A549 (cell line): ENCODE results near the gene RPLP2. TPM values are rescaled to one million over a fixed set of nuclear protein-coding genes. Genes with fewer than 3 reads are reported as not detected.
A peak's percentile ranks its signal among the peaks of the same experiment; 100 is the strongest.

ENCODE experiments used
- ATAC-seq, 2 experiments: fragments of 200-7000 bp in 1 of 2; fragments of >200 bp in 1 of 2; cut with Nextera tagmentation in 1 of 2; cut with Tn5 transposase in 1 of 2; 3 replicates each; pipeline versions ENCODE4 v1.8.0 to v1.9.1; 2018 to 2020; ENCODE audit warnings: mild to moderate bottlenecking in 1 of 2, moderate library complexity in 1 of 2
- CTCF ChIA-PET: fragments of 300-600 bp; sonication (Branson Sonifier 250); formaldehyde crosslinking; extraction: SDS; loops from one replicate; lab custom pipeline; 2021; ENCODE audit warnings: antibody characterized with exemption, inconsistent platforms; lab: Yijun Ruan, JAX
- POLR2A ChIA-PET: fragments of 350-600 bp; formaldehyde crosslinking; extraction: SDS; loops from one replicate; lab custom pipeline; 2021; ENCODE audit warnings: antibody characterized with exemption, inconsistent platforms; lab: Yijun Ruan, JAX
- DNase-seq, 2 experiments: peaks; one replicate each; pipeline versions ENCODE4 v3.0.0 to v3.0.0-alpha.2; 2011 to 2016; ENCODE audit warnings: low read depth in 1 of 2, low spot score in 1 of 2
- FAIRE-seq: peaks from 2 replicates; lab custom pipeline; 2011; peaks lifted over from hg19 to GRCh38; lab: Jason Lieb, UNC
- H3K27ac ChIP-seq, 2 experiments: fragments of >200 bp; sonication (Bioruptor Twin); formaldehyde crosslinking; 3 replicates each; pipeline ENCODE4 v1.5.1; 2016 to 2017
- H3K4me1 ChIP-seq: fragments of >200 bp; sonication (Bioruptor Twin); formaldehyde crosslinking; 3 replicates; pipeline ENCODE4 v1.6.1; 2016
- H3K4me2 ChIP-seq: fragments of >200 bp; sonication (Bioruptor Twin); formaldehyde crosslinking; 3 replicates; pipeline ENCODE4 v1.6.1; 2016
- H3K4me3 ChIP-seq: fragments of >200 bp; sonication (Bioruptor Twin); formaldehyde crosslinking; 3 replicates; pipeline ENCODE4 v1.5.1; 2016
- H3K9me3 ChIP-seq: fragments of >200 bp; sonication (Bioruptor Twin); formaldehyde crosslinking; 3 replicates; pipeline ENCODE4 v1.6.1; 2016
- CTCF ChIP-seq: fragments of >200 bp; sonication (Bioruptor Twin); formaldehyde crosslinking; IDR thresholded peaks from 3 replicates; pipeline ENCODE4 v1.5.1; 2016
- EHMT2 ChIP-seq: fragments of 200-600 bp; sonication (generic); IDR thresholded peaks from 2 replicates; pipeline ENCODE4 v1.6.1; 2016; ENCODE audit warnings: antibody characterized with exemption, low read depth, mild to moderate bottlenecking, moderate library complexity
- HDAC2 ChIP-seq: fragments of 200-600 bp; sonication (generic); IDR thresholded peaks from 2 replicates; pipeline ENCODE4 v1.6.1; 2016
- HES2 ChIP-seq: fragments of >200 bp; sonication (Bioruptor Twin); formaldehyde crosslinking; IDR thresholded peaks from 2 replicates; pipeline ENCODE4 v1.6.1; 2016
- MYC ChIP-seq: IDR thresholded peaks from 2 replicates; pipeline ENCODE4 v1.6.1; 2012; ENCODE audit warnings: mild to moderate bottlenecking, inconsistent platforms, low read length, improper control_type of control experiment, borderline replicate concordance
- PBX3 ChIP-seq: IDR thresholded peaks from 2 replicates; pipeline ENCODE4 v1.6.1; 2012
- POLR2AphosphoS2 ChIP-seq: conservative IDR thresholded peaks from 2 replicates; pipeline ENCODE4 v1.6.1; 2012; ENCODE audit warnings: low read length, improper control_type of control experiment, inconsistent platforms
- REST ChIP-seq: fragments of 200-600 bp; sonication (generic); IDR thresholded peaks from 2 replicates; pipeline ENCODE4 v1.6.1; 2016; ENCODE audit warnings: antibody characterized with exemption, mild to moderate bottlenecking, moderate library complexity
- USF2 ChIP-seq: fragments of 450-650 bp; IDR thresholded peaks from 2 replicates; pipeline ENCODE4 v1.6.1; 2014; ENCODE audit warnings: antibody characterized with exemption
- ZFP36 ChIP-seq: fragments of 450-650 bp; IDR thresholded peaks from 2 replicates; pipeline ENCODE4 v1.6.1; 2014; ENCODE audit warnings: borderline replicate concordance; ENCODE audit not compliant: partially characterized antibody
- WGBS: methylation state at CpG from one replicate; pipeline ENCODE4 v1.1.6; 2017; ENCODE audit errors: missing lambda C conversion rate; 5-methylcytosine and 5-hydroxymethylcytosine counted together
- polyA plus RNA-seq, 4 experiments: library from polyadenylated mRNA; depleted of rRNA in 3 of 4; stranded (reverse); fragments of >200 nt; fragmentation: RNase III in 1 of 4; extraction: RNeasy Plus Mini Kit Qiagen cat#74134 plus additional on column Dnase treatment in 1 of 4; gene quantifications; 2 replicates in 3 of 4; 3 replicates in 1 of 4; pipeline ENCODE4 v1.2.3, GENCODE V29; 2011 to 2017

RPLP2 gene
- polyA plus RNA-seq, 2 of the 4 experiments (the other 2 are of a cell fraction): 1,493 to 2,508 TPM

GRCh38 chr11:824292-824880 lies 14.6 kb downstream of the RPLP2 start:
- Histone ChIP-seq H3K4me2 (no peak overlapping the region), H3K27ac (no peak overlapping the region), H3K9me3 (no peaks in the 10 kb centered on the region), H3K4me1 (peaks cover 57% of the 10 kb centered on the region), H3K4me3 (no peak overlapping the region)
- ATAC-seq (no peak), FAIRE-seq (no peak), DNase-seq (no peak)
- no peak for TF ChIP-seq USF2
- 95% methylated on average over 43 of the region's 59 CpGs for WGBS
- ChIA-PET POLR2A (interaction anchor here (1.6 kb wide), 1 partner anchor 10 kb away, joined by 4 read pairs; no protein-coding TSS in a partner anchor), CTCF (interaction anchor here (0.7 to 1.5 kb wide), 3 partner anchors 10 to 19 kb away, joined by 3 to 6 read pairs (median 4); no protein-coding TSS in a partner anchor)

- Histone ChIP-seq H3K4me1 (peaks cover 59% of the 10 kb centered on the region), H3K4me3 (no peak overlapping the region)
- TF ChIP-seq POLR2AphosphoS2 (peak; percentile 55), MYC (no peak), EHMT2 (no peak), HDAC2 (no peak), HES2 (no peak), ZFP36 (no peak), PBX3 (peak; percentile 60), CTCF (no peak), REST (no peak)
These were observed 15.2 kb downstream of the RPLP2 start for GRCh38 chr11:824942-825341.

More at GRCh38 chr11:824942-825341, 15.2 kb downstream of the RPLP2 start:
- no peak for FAIRE-seq
- ChIA-PET CTCF (interaction anchor here (0.7 to 1.5 kb wide), 3 partner anchors 9 to 19 kb away, joined by 3 to 6 read pairs (median 4); no protein-coding TSS in a partner anchor), POLR2A (interaction anchor here (1.6 kb wide), 1 partner anchor 10 kb away, joined by 4 read pairs; no protein-coding TSS in a partner anchor)
- no peak for DNase-seq
- Histone ChIP-seq H3K9me3 (no peaks in the 10 kb centered on the region), H3K4me2 (peak overlapping the region; percentile 87), H3K27ac (peak overlapping the region in 1 of 2 experiments; percentile 88; a peak in 2 of 6 replicates)
- no peak for ATAC-seq
- whole genome bisulfite sequencing: 72% methylated on average over 11 of the region's 11 CpGs
